Fibroblast of lung (primary cell): Measurements from ENCODE around the gene TNS1. TPM values are rescaled to one million over a fixed set of nuclear protein-coding genes. Genes with fewer than 3 reads are reported as not detected.

Experiments used
- DNase-seq, 2 donors: peaks; one replicate each; pipeline versions ENCODE4 v3.0.0 to v3.0.0-alpha.2; 2010; ENCODE audit warnings: low read depth in 2 of 2
- H2AFZ ChIP-seq: 2 replicates; pipeline ENCODE4 v1.5.1; 2012; ENCODE audit warnings: low read length, control low read depth, inconsistent platforms
- H3K27ac ChIP-seq: 2 replicates; pipeline ENCODE4 v1.5.1; 2011; ENCODE audit warnings: low read length, control low read depth; ENCODE audit not compliant: insufficient read depth
- H3K27me3 ChIP-seq: 2 replicates; pipeline ENCODE4 v1.5.1; 2011; ENCODE audit warnings: mild to moderate bottlenecking, low read length; ENCODE audit not compliant: control insufficient read depth, insufficient read depth
- H3K36me3 ChIP-seq: 2 replicates; pipeline ENCODE4 v1.5.1; 2011; ENCODE audit warnings: low read length; ENCODE audit not compliant: control insufficient read depth, insufficient read depth
- H3K4me1 ChIP-seq: 2 replicates; pipeline ENCODE4 v1.5.1; 2011; ENCODE audit warnings: low read length; ENCODE audit not compliant: control insufficient read depth, insufficient read depth; ENCODE audit errors: extremely low read depth
- H3K4me2 ChIP-seq: 2 replicates; pipeline ENCODE4 v1.5.1; 2011; ENCODE audit warnings: low read length, control low read depth; ENCODE audit not compliant: insufficient read depth; ENCODE audit errors: extremely low read depth
- H3K4me3 ChIP-seq, 4 experiments: fragments of 200-600 bp in 1 of 4; sonication (generic) in 1 of 4; replicated peaks in 1 of 4; 2 replicates each; pipeline ENCODE4 v1.5.1; 2011 to 2016; ENCODE audit warnings: low read length in 4 of 4, low read depth in 3 of 4, mild to moderate bottlenecking in 3 of 4, control low read depth in 2 of 4, inconsistent platforms in 1 of 4, mixed read lengths in 1 of 4; ENCODE audit not compliant: insufficient read depth in 1 of 4; ENCODE audit errors: control extremely low read depth in 1 of 4
- H3K79me2 ChIP-seq: 2 replicates; pipeline ENCODE4 v1.5.1; 2012; ENCODE audit warnings: mild to moderate bottlenecking, low read length, inconsistent platforms; ENCODE audit not compliant: control insufficient read depth, insufficient read depth
- H3K9ac ChIP-seq: 2 replicates; pipeline ENCODE4 v1.5.1; 2011; ENCODE audit warnings: mild to moderate bottlenecking, low read length, control low read depth; ENCODE audit not compliant: insufficient read depth
- H3K9me3 ChIP-seq: 2 replicates; pipeline ENCODE4 v1.5.1; 2012; ENCODE audit warnings: low read depth, low read length; ENCODE audit not compliant: control insufficient read depth, insufficient read depth
- H4K20me1 ChIP-seq: 2 replicates; pipeline ENCODE4 v1.5.1; 2011; ENCODE audit warnings: low read length; ENCODE audit not compliant: control insufficient read depth, insufficient read depth; ENCODE audit errors: extremely low read depth
- CTCF ChIP-seq, 2 donors: IDR thresholded peaks in 1 of 2; conservative IDR thresholded peaks in 1 of 2; 1 replicate in 1 of 2; 2 replicates in 1 of 2; pipeline ENCODE4 v1.5.1; 2011 to 2012; ENCODE audit warnings: low read length in 2 of 2, control low read depth in 1 of 2, inconsistent platforms in 1 of 2, low read depth in 1 of 2, mild to moderate bottlenecking in 1 of 2
- EZH2 ChIP-seq: IDR thresholded peaks from 2 replicates; pipeline ENCODE4 v1.5.1; 2012; ENCODE audit warnings: low read length, control low read depth, mild to moderate bottlenecking; ENCODE audit errors: missing control alignments
- polyA plus RNA-seq, 2 donors: library from polyadenylated mRNA; depleted of rRNA in 1 of 2; stranded (reverse) in 1 of 2; unstranded in 1 of 2; fragments of >200 nt; gene quantifications; 2 replicates each; pipeline ENCODE4 v1.2.1, GENCODE V29; 2011 to 2012; ENCODE audit warnings: missing spikeins in 1 of 2
- total RNA-seq: library from RNA; depleted of rRNA; stranded (reverse); fragments of >200 nt; gene quantifications from 2 replicates; pipeline ENCODE4 v1.2.1, GENCODE V29; 2014

The TNS1 gene
- total and polyA plus RNA-seq, 2 donors (not counting 1 experiment from before 2014, with no cell fraction given): 44.4 to 47.1 TPM

- H3K4me2 ChIP-seq: peak overlapping the region; percentile 70
- peaks cover 1% of the 10 kb centered on the region for H4K20me1 ChIP-seq
- no peak for TF ChIP-seq CTCF (conservative IDR thresholded peaks at IDR 0.05 in 1 of 2, IDR thresholded peaks at IDR 0.05 in 1 of 2; ENCODE audit: low read depth in 1 of 2, low read length in 2 of 2)
- H3K9me3 ChIP-seq: no peaks in the 10 kb centered on the region
- peak overlapping the region; percentile 23 for H3K9ac ChIP-seq
- peak overlapping the region in 2 of 4 experiments; percentile 81 to 83 for H3K4me3 ChIP-seq
- H3K27me3 ChIP-seq: no peaks in the 10 kb centered on the region
- H3K4me1 ChIP-seq: peaks cover 26% of the 10 kb centered on the region
- H3K27ac ChIP-seq: peak overlapping the region; percentile 38
- peaks cover 42% of the 10 kb centered on the region for H3K79me2 ChIP-seq
- peaks cover 2% of the 10 kb centered on the region for H3K36me3 ChIP-seq
- H2AFZ ChIP-seq: no peak overlapping the region
- DNase-seq: no peak
Measured at GRCh38 chr2:217999595-217999959, 3.2 kb downstream of the TNS1 start.

- Histone ChIP-seq H3K36me3 (peaks cover 2% of the 10 kb centered on the region), H3K4me3 (peak overlapping the region in 2 of 4 experiments; percentile 81 to 83), H2AFZ (no peak overlapping the region), H3K79me2 (peaks cover 42% of the 10 kb centered on the region), H3K9ac (no peak overlapping the region), H3K27ac (no peak overlapping the region), H4K20me1 (peaks cover 1% of the 10 kb centered on the region), H3K4me1 (peaks cover 31% of the 10 kb centered on the region), H3K27me3 (no peaks in the 10 kb centered on the region), H3K9me3 (no peaks in the 10 kb centered on the region), H3K4me2 (peak overlapping the region; percentile 27)
- DNase-seq: no peak
- TF ChIP-seq CTCF (conservative IDR thresholded peaks at IDR 0.05 in 1 of 2, IDR thresholded peaks at IDR 0.05 in 1 of 2; ENCODE audit: low read depth in 1 of 2, low read length in 2 of 2): no peak
- no peak for TF ChIP-seq EZH2
Measured at GRCh38 chr2:217998926-217999594, 3.7 kb downstream of the TNS1 start.

- Histone ChIP-seq H3K36me3 (peaks cover 2% of the 10 kb centered on the region), H3K9ac (no peak overlapping the region), H3K4me3 (no peak overlapping the region), H3K27ac (no peak overlapping the region), H4K20me1 (peaks cover 1% of the 10 kb centered on the region), H3K27me3 (no peaks in the 10 kb centered on the region), H3K4me1 (peaks cover 35% of the 10 kb centered on the region), H3K79me2 (peaks cover 44% of the 10 kb centered on the region), H3K9me3 (no peaks in the 10 kb centered on the region), H2AFZ (no peak overlapping the region), H3K4me2 (no peak overlapping the region)
- DNase-seq: no peak
- TF ChIP-seq CTCF (conservative IDR thresholded peaks at IDR 0.05 in 1 of 2, IDR thresholded peaks at IDR 0.05 in 1 of 2; ENCODE audit: low read depth in 1 of 2, low read length in 2 of 2) (no peak), EZH2 (no peak)
Measured at GRCh38 chr2:217997510-217997909, 5.3 kb downstream of the TNS1 start.
